Measurements from ENCODE around the gene CSTB.

Gene CSTB

GRCh38 chr21:43770066-43770655, 5.9 kb downstream of the CSTB start:
- TF ChIP-seq FOXP2 (optimal IDR thresholded peaks at IDR 0.05; ENCODE audit: borderline replicate concordance, extremely low read depth, extremely low read length, insufficient read depth), result no peak
- no peak for TF ChIP-seq POLR2AphosphoS5 (IDR thresholded peaks at IDR 0.05; ENCODE audit: low read depth, low read length)
- TF ChIP-seq REST (IDR thresholded peaks at IDR 0.05; ENCODE audit: insufficient read depth in 1 of 2, low read depth in 2 of 2, low read length in 2 of 2), result no peak
- TF ChIP-seq SIN3A (IDR thresholded peaks at IDR 0.05; ENCODE audit: borderline replicate concordance, insufficient read depth, low read length), result no peak
- no peak for TF ChIP-seq TAF1 (IDR thresholded peaks at IDR 0.05; ENCODE audit: borderline replicate concordance, insufficient read depth, low read length)

- TF ChIP-seq POLR2AphosphoS5 (IDR thresholded peaks at IDR 0.05; ENCODE audit: low read depth, low read length) (no peak), TAF1 (IDR thresholded peaks at IDR 0.05; ENCODE audit: borderline replicate concordance, insufficient read depth, low read length) (no peak), REST (IDR thresholded peaks at IDR 0.05; ENCODE audit: insufficient read depth in 1 of 2, low read depth in 2 of 2, low read length in 2 of 2) (no peak), FOXP2 (optimal IDR thresholded peaks at IDR 0.05; ENCODE audit: borderline replicate concordance, extremely low read depth, extremely low read length, insufficient read depth) (no peak), SIN3A (IDR thresholded peaks at IDR 0.05; ENCODE audit: borderline replicate concordance, insufficient read depth, low read length) (no peak)
Measured at GRCh38 chr21:43769325-43769958, 6.7 kb downstream of the CSTB start.

GRCh38 chr21:43768868-43769167, 7.3 kb downstream of the CSTB start:
- TF ChIP-seq TAF1 (IDR thresholded peaks at IDR 0.05; ENCODE audit: borderline replicate concordance, insufficient read depth, low read length) (no peak), REST (IDR thresholded peaks at IDR 0.05; ENCODE audit: insufficient read depth in 1 of 2, low read depth in 2 of 2, low read length in 2 of 2) (no peak), FOXP2 (optimal IDR thresholded peaks at IDR 0.05; ENCODE audit: borderline replicate concordance, extremely low read depth, extremely low read length, insufficient read depth) (no peak), SIN3A (IDR thresholded peaks at IDR 0.05; ENCODE audit: borderline replicate concordance, insufficient read depth, low read length) (no peak), POLR2AphosphoS5 (IDR thresholded peaks at IDR 0.05; ENCODE audit: low read depth, low read length) (no peak)

GRCh38 chr21:43767984-43768867, 7.9 kb downstream of the CSTB start:
- peak; percentile 10 for TF ChIP-seq FOXP2 (optimal IDR thresholded peaks at IDR 0.05; ENCODE audit: borderline replicate concordance, extremely low read depth, extremely low read length, insufficient read depth)
- no peak for TF ChIP-seq SIN3A (IDR thresholded peaks at IDR 0.05; ENCODE audit: borderline replicate concordance, insufficient read depth, low read length)

GRCh38 chr21:43767498-43767983, 8.6 kb downstream of the CSTB start:
- TF ChIP-seq SIN3A (IDR thresholded peaks at IDR 0.05; ENCODE audit: borderline replicate concordance, insufficient read depth, low read length), result no peak
- no peak for TF ChIP-seq FOXP2 (optimal IDR thresholded peaks at IDR 0.05; ENCODE audit: borderline replicate concordance, extremely low read depth, extremely low read length, insufficient read depth)
- TF ChIP-seq REST (IDR thresholded peaks at IDR 0.05; ENCODE audit: insufficient read depth in 1 of 2, low read depth in 2 of 2, low read length in 2 of 2), result no peak
- no peak for TF ChIP-seq POLR2AphosphoS5 (IDR thresholded peaks at IDR 0.05; ENCODE audit: low read depth, low read length)
- no peak for TF ChIP-seq TAF1 (IDR thresholded peaks at IDR 0.05; ENCODE audit: borderline replicate concordance, insufficient read depth, low read length)
